GM13977 (cell line): Measurements from ENCODE around the gene MAGEA9B.
"Not testable (repeated sequence)": the region's sequence is repeated elsewhere in the genome, so short reads cannot be mapped to it uniquely, and the experiment has no call there.

Source experiments
- DNase-seq: peaks from one replicate; pipeline ENCODE4 v3.0.0; 2012; ENCODE audit warnings: low spot score
- CTCF ChIP-seq: IDR thresholded peaks from 2 replicates; pipeline ENCODE4 v1.5.1; 2012; ENCODE audit warnings: mild to moderate bottlenecking, control low read depth; ENCODE audit not compliant: insufficient read depth; ENCODE audit errors: extremely low read depth, missing control alignments
- in situ Hi-C: fragments of 300-500 bp; cut with MboI; formaldehyde crosslinking; loops from one replicate; pipeline ENCODE4 v1.12.0; 2022; ENCODE audit warnings: low sequenced_read_pairs, low pct_unique_long_range_greater_than_20kb, mixed read lengths, inconsistent platforms; ENCODE audit not compliant: unreplicated experiment

The MAGEA9B gene

GRCh38 chrX:149567621-149568417, 19.4 kb downstream of the MAGEA9B start:
- in situ Hi-C loops = no loop called here
- DNase-seq = no peak
- no peak for TF ChIP-seq CTCF

GRCh38 chrX:149563359-149563758, 23.9 kb downstream of the MAGEA9B start:
- no peak for DNase-seq
- no peak for TF ChIP-seq CTCF
- in situ Hi-C loops = no loop called here

- DNase-seq, in situ Hi-C loops: not testable (repeated sequence)
These were observed 32.0 kb downstream of the MAGEA9B start for GRCh38 chrX:149555251-149555650.

GRCh38 chrX:149551939-149552248, 35.4 kb downstream of the MAGEA9B start:
- in situ Hi-C loops, DNase-seq: not testable (repeated sequence)

- in situ Hi-C loops, DNase-seq: not testable (repeated sequence)
These were observed 35.9 kb downstream of the MAGEA9B start for GRCh38 chrX:149551245-149551938.

- in situ Hi-C loops, DNase-seq: not testable (repeated sequence)
These were observed 36.8 kb downstream of the MAGEA9B start for GRCh38 chrX:149550454-149550853.

GRCh38 chrX:149549701-149550100, 37.6 kb downstream of the MAGEA9B start, which contains the start of gene HSFX3:
Gene HSFX3, minus strand, starts transcription at chrX:149549924. Its CDS starts 72 bp downstream, at chrX:149549852.
- DNase-seq, in situ Hi-C loops: not testable (repeated sequence)

- in situ Hi-C loops, DNase-seq: not testable (repeated sequence)
These were observed 39.5 kb downstream of the MAGEA9B start for GRCh38 chrX:149547782-149548181.

- DNase-seq, in situ Hi-C loops: not testable (repeated sequence)
These were observed 40.3 kb downstream of the MAGEA9B start for GRCh38 chrX:149546962-149547361.

GRCh38 chrX:149545545-149546543, 41.4 kb downstream of the MAGEA9B start:
- DNase-seq, in situ Hi-C loops: not testable (repeated sequence)
